Thyroid gland (tissue), 4 donors: ENCODE results near the gene HOTAIR. TPM values are rescaled to one million over a fixed set of nuclear protein-coding genes. Genes with fewer than 3 reads are reported as not detected.

Source experiments
- DNase-seq, 2 donors: peaks; one replicate each; pipeline ENCODE4 v3.0.0-alpha.2; 2019
- H3K27ac ChIP-seq, 3 donors: fragments of 200-600 bp; sonication (generic); 1 replicate in 2 of 3; 2 replicates in 1 of 3; pipeline ENCODE4 v1.5.1; 2016 to 2019; ENCODE audit warnings: mild to moderate bottlenecking in 1 of 3, moderate library complexity in 1 of 3
- H3K27me3 ChIP-seq: fragments of 200-600 bp; sonication (generic); one replicate; pipeline ENCODE4 v1.5.1; 2019
- H3K36me3 ChIP-seq, 2 donors: fragments of 200-600 bp; sonication (generic); one replicate each; pipeline ENCODE4 v1.5.1; 2016 to 2019
- H3K4me1 ChIP-seq, 2 donors: fragments of 200-600 bp; sonication (generic); one replicate each; pipeline ENCODE4 v1.5.1; 2017 to 2019
- H3K4me3 ChIP-seq, 3 donors: fragments of 200-600 bp; sonication (generic); replicated peaks in 1 of 3; 1 replicate in 2 of 3; 2 replicates in 1 of 3; pipeline ENCODE4 v1.5.1; 2016; ENCODE audit warnings: mild to moderate bottlenecking in 1 of 3
- H3K9me3 ChIP-seq: fragments of 200-600 bp; sonication (generic); one replicate; pipeline ENCODE4 v1.5.1; 2017
- CTCF ChIP-seq, 6 experiments: fragments of 200-600 bp in 3 of 6; fragments of 450-650 bp in 3 of 6; sonication (generic) in 3 of 6; IDR thresholded peaks; one replicate each; pipeline ENCODE4 v1.5.1; 2016 to 2019; ENCODE audit warnings: antibody characterized with exemption in 6 of 6, mild to moderate bottlenecking in 2 of 6, inconsistent platforms in 1 of 6, moderate library complexity in 1 of 6
- POLR2A ChIP-seq, 2 donors: fragments of 450-650 bp; IDR thresholded peaks; one replicate each; pipeline ENCODE4 v1.6.1; 2017; ENCODE audit warnings: antibody characterized with exemption in 2 of 2, mild to moderate bottlenecking in 2 of 2, moderate library complexity in 1 of 2
- WGBS, 2 donors: methylation state at CpG; one replicate each; pipeline ENCODE4 v1.1.5; 2017; 5-methylcytosine and 5-hydroxymethylcytosine counted together
- intact Hi-C: fragments of 100-400 bp; cut with DNase I; formaldehyde crosslinking; loops from one replicate; pipeline ENCODE4 v1.15.1; 2023
- total RNA-seq, 4 donors: library from RNA; depleted of rRNA; stranded (reverse); fragments of >200 nt; gene quantifications; one replicate each; pipeline ENCODE4 v1.2.3, GENCODE V29; 2016

Gene HOTAIR
- total RNA-seq, 4 donors from 2014 or later, result not detected

GRCh38 chr12:54017878-54018467 is 43.2 kb upstream of the HOTAIR start:
- DNase-seq, result peak; percentile 34 to 39
- WGBS, 2 donors, result 0% methylated on average over 2 to 7 of the region's 34 CpGs
- Histone ChIP-seq H3K4me3 (peak overlapping the region in 1 of 3 donors; percentile 20), H3K27ac (no peak overlapping the region), H3K36me3 (no peaks in the 10 kb centered on the region), H3K9me3 (no peaks in the 10 kb centered on the region), H3K27me3 (peaks cover 76% of the 10 kb centered on the region), H3K4me1 (peaks cover 6 to 31% of the 10 kb centered on the region in 2 donors)
- TF ChIP-seq POLR2A (IDR thresholded peaks at IDR 0.05) (no peak), CTCF (IDR thresholded peaks at IDR 0.05) (no peak)
- intact Hi-C loops, result no loop called here

GRCh38 chr12:54017027-54017788 is 42.5 kb upstream of the HOTAIR start:
- no peak for TF ChIP-seq CTCF (IDR thresholded peaks at IDR 0.05)
- no peak for TF ChIP-seq POLR2A (IDR thresholded peaks at IDR 0.05)
- H3K36me3 ChIP-seq, result no peaks in the 10 kb centered on the region
- peaks cover 77% of the 10 kb centered on the region for H3K27me3 ChIP-seq
- H3K9me3 ChIP-seq, result no peaks in the 10 kb centered on the region
- peaks cover 6 to 31% of the 10 kb centered on the region in 2 donors for H3K4me1 ChIP-seq
- WGBS, 2 donors, result 3 to 5% methylated on average over 24 of the region's 24 CpGs
- H3K27ac ChIP-seq, result no peak overlapping the region
- H3K4me3 ChIP-seq, result peak overlapping the region in 1 of 3 donors; percentile 20
- intact Hi-C loops, result no loop called here
- DNase-seq, result no peak

- Histone ChIP-seq H3K4me3 (no peak overlapping the region), H3K9me3 (no peaks in the 10 kb centered on the region), H3K27me3 (peaks cover 79% of the 10 kb centered on the region), H3K27ac (no peak overlapping the region), H3K4me1 (peaks cover 6 to 31% of the 10 kb centered on the region in 2 donors), H3K36me3 (no peaks in the 10 kb centered on the region)
- intact Hi-C loops, result no loop called here
- no peak for DNase-seq
- WGBS, 2 donors, result 5 to 8% methylated on average over 24 to 25 of the region's 25 CpGs
- TF ChIP-seq POLR2A (IDR thresholded peaks at IDR 0.05) (no peak), CTCF (IDR thresholded peaks at IDR 0.05) (no peak)
Observed at GRCh38 chr12:54016478-54016964, 41.8 kb upstream of the HOTAIR start.

GRCh38 chr12:54016051-54016450 is 41.3 kb upstream of the HOTAIR start:
- 15 to 23% methylated on average over 3 of the region's 3 CpGs for WGBS, 2 donors
- H3K36me3 ChIP-seq, result no peaks in the 10 kb centered on the region
- H3K4me3 ChIP-seq, result no peak overlapping the region
- H3K4me1 ChIP-seq, result peaks cover 6 to 31% of the 10 kb centered on the region in 2 donors
- intact Hi-C loops, result no loop called here
- no peak for DNase-seq
- no peaks in the 10 kb centered on the region for H3K9me3 ChIP-seq
- H3K27ac ChIP-seq, result no peak overlapping the region
- peaks cover 77% of the 10 kb centered on the region for H3K27me3 ChIP-seq
- TF ChIP-seq POLR2A (IDR thresholded peaks at IDR 0.05) (no peak), CTCF (IDR thresholded peaks at IDR 0.05) (no peak)
